Stimulated activated CD8-positive, alpha-beta memory T cell treated with anti-CD3 and anti-CD28 coated beads, Interleukin-15, amount 100 ng/mL, for 24 hours (primary cell): ENCODE results near the gene STAU1.
"Not testable (repeated sequence)": the region's sequence is repeated elsewhere in the genome, so short reads cannot be mapped to it uniquely, and the experiment has no call there.

Experiments
- DNase-seq: peaks from one replicate; pipeline ENCODE4 v3.0.0-alpha.2; 2020; ENCODE audit warnings: low read depth

STAU1 gene

DNA sequence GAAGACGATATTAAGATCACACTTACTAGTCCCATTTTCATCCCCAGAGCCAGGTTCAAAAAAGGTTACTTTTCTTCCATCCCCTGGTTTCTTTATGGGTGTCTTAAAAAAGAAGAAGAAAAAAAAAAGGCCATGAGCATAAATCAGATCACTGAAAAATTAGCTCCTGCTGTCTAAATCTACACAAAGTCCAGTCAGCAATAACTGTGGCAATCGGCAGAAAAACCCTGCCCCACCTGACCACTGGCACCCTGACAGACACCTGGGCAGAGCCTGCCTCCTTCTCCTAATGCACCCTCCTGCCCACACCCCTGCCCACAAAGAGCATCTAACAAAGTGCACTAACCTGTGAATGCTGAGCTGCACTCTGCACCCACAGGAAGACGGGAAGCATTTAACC, 69.8 kb downstream of the STAU1 start:
- DNase-seq: no peak

DNA sequence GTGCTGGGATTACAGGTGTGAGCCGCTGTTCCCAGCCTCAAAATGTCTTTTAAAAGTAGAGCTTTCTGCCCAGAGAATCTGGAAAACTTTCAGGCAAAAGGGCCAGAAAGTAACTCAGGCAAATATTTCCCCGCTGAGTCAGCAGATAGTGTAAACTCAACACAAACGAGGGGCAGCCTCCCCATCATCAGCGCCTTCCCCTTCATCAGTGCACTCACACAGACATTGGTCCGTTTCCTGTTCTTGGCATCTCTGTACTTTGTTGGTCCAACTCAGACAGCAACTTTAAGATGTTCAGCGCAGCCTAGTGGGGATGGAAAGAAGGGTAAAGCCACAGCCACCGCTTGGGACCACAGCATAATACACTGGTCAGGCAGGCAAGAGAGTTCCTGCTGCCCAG, 72.6 kb downstream of the STAU1 start:
- DNase-seq: no peak

DNA sequence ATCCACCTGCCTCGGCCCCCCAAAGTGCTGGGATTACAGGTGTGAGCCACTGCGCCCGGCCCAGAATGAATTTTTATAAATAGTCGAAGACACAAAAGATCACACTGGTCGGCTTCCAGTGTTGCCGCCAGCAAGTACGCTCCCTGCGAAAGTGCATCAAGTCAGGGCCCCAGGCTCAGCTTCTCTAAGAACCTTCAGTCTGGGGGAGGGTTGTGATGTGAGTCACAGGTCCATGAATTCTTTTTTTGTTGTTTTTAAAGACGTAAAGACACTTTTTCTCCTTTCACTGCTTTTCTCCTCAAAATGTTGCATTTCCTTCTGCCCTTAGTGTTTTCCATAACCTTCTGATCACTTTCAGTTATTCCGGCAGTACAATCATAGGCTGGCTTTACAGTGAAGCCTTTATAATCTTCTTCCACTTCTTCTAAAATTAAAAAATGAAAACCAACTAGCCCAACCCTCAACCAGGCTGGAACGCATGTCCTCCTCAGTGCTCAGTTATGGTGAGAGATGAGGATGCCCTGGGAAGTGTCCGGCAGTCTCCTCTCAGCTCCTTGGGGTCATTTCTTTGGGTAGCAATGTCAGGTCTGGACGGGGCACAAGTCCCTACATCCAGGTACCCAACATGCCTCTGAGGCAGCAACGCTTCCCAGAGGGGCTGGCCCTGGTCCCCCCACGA, 75.4 kb downstream of the STAU1 start:
- DNase-seq: no peak

DNA sequence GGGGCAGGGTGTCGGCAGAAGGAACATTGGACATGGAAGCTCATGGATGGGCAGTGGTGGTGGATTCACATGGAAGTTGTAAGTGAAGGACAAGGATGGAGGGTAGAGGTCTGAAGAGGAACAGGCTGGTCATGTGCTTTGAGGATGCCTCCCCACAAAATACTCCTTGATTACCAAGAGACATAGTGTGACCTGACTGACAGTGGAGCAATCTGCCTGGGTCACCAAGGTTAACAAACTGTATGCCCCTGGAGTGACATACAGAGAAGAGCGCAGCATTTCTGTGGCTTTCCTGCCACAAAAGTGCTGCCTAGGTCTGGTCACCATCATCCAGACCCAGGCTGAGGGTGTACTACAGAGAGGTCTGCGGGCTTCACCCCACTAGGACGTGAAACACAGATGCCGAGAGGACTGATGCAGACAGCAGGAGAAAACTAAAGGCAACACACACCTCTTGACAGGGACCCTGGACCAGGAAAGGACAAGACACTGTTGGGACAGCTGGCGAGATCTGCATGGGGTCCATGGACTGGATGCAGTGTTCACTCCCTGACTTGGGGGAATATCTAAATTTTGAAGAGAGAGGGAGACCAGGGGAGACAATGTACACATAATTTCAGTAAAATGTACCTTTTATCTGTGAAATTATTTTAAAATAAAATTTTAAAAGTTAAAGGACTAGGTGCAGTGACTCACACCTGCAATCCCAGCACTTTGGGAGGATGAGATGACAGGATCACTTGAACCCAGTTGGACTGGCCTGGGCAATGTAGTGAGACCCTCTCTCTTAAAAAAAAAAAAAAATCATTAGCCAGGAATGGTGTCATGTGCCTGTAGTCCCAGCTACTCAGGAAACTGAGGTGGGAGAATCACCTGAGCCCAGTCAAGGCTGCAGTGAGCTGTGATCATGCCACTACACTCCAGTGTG, 77.1 kb downstream of the STAU1 start:
- DNase-seq: no peak

DNA sequence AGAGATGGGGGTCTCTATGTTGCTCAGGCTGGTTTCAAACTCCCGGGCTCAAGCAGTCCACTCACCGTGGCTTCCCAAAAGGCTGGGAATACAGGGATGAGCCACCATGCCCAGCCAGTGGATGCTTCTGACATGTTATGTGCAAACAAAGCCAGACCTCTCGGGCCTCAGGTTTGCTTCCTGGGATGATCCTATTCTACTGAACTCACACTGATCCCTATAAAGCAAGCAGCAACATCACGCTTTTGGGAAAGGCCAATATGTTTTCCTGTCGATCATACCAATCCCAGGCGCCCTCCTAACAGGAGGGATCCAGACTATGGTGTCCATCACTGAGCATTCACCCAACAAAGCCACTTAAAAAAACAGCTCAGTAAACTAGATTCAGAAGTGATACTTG, 81.8 kb downstream of the STAU1 start:
- no peak for DNase-seq

DNA sequence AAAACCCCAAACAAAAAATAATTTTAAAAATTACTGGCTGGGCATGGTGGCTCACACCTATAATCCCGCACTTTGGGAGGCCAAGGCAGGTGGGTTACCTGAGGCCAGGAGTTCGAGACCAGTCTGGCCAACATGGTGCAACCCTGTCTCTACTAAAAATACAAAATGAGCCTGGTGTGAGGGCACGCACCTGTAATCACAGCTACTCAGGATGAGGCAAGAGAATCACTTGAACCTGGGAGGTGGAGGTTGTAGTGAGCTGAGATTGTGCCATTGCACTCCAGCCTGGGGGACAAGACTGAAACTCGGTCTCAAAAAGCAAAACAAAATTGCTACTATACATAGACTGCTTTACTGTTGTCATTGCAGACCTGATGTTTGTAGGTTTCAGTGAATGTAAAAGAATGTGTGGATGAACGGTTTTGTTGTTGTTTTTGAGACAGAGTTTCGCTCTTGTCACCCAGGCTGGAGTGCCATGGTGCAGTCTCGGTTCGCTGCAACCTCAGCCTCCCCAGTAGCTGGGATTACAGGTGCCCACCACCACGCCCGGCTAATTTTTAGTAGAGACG, 83.1 kb downstream of the STAU1 start:
- DNase-seq: not testable (repeated sequence)

DNA sequence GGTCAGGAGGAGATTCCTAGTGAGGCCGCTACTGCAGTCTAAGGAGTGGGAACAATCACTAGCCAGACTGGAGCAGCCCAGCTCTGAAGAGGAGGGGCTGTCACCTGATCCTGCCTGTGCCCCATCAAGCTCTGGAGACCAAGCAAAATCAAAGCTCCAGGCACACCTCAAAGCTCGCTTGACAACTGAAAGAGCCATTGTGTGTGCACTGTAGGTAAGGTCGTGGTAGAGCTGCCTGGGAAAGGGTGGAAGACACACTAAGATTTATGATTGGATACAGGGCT, 83.8 kb downstream of the STAU1 start:
- no peak for DNase-seq

DNA sequence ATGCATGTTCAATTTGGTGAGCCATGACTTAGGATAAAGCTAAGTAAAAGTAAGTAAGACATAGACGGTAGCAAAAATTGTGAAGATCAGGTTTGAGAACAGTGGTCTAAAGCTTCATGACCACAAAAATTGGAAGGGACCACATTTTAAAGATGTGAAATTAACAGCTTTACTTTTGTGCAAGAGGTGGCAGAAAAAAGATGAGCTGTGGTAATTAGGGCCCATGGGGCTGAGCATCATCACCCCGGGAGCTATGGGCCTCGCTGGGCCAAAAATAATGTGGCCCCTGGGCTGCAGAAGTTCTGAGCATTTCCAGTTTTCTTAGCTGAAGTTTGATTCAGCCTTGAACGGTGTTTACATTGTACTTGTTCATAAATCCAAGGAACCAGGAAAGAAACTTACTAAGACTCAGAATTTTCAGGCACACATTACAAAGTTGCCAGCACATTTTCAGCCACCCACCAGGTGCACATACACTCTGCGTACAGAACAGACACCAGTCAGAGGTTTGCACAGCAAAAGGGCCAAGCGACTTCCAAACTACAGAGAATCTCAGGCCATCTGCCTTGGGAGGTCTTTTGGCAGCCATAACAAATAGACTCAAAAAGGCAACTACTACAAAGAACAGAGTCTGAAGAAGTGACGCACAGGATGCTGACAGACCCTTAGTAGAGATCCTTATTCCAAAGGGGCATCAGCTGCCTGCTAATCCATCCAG, 84.3 kb downstream of the STAU1 start:
- no peak for DNase-seq

DNA sequence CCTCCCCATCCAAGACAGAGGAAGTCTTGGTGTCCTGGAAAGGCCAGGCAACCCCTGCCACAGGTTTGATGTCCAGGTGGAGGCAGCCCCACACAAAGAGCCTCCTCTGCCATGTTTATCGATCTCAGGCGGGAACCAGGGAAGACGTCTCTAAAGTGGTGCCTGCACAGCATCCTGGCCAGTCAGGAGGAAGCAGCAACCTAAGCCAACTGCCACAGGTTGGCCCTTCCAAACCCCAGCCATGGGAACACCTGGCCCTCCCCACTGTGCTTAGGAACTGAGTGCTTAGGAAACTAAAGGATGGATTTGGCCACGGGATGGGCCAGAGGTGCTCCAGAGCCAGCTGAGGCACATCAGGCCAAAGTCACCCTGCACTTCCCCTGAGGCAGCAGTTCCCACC, 85.1 kb downstream of the STAU1 start:
- DNase-seq: no peak

DNA sequence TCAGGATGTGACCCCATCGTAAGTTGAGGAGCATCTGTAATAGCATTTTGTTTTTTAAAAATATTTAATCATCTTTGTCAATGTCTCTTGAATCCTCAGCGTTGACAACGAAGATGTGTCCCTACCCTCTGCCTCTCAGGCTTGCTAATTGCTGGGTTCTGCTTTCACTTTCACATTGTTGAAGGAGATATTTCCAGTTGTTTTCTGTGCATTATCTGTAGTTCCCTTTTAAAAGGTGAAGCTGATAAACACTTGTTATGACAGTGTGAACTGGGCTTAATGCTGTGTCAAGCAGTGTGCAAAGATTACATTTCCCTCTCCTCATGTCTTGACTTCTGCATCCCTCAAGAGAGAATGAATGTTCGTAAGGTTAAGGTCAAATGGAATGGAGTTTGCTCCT, 87.2 kb downstream of the STAU1 start:
- DNase-seq: no peak

DNA sequence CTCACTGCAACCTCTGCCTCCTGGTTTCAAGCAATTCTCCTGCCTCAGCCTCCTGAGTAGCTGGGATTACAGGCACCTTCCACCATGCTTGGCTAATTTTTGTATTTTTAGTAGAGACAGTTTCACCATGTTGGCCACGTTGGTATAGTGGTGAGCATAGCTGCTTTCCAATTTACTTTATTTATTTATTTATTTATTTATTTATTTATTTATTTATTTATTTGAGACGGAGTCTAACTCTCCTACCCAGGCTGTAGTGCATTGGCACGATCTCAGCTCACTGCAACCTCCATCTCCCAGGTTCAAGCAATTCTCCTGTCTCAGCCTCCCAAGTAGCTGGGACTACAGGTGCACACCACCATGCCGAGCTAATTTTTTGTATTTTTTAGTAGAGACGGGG, 87.8 kb downstream of the STAU1 start:
- DNase-seq: not testable (repeated sequence)

DNA sequence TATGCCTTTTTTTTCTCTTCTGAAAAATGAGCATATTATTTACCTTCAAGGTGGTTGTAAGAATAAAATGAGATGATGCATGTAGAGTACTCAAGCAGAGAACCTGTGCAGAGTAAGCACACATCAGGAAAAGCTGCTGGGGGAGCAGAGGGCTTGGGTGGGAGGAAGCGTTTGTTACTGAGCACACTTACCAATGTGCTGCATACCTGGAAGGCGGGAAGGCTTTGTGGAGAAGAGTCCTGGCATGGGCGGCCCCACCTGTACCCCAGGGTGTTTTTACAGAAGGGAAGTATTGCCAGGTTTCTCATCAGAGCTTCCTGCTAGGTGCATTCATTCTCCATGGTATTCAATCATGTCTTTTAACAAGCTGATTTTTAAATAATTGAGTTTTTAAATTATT, 89.1 kb downstream of the STAU1 start:
- no peak for DNase-seq

DNA sequence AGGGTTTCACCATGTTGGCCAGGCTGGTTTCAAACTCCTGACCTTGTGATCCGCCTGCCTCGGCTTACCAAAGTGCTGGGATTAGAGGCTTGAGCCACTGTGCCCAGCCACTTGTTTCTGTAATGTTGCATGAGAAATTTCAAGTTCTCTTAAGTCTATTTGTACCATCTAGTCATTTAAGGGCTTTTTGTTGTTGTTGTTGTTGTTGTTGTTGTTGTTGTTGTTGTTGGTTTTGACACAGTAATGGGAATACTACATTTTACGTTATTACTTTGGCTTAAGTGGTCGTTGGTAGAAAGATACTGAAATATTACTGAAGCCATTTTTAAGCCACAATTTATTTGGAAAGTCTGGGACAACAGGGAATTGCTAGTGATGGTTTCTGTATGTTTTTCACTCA, 90.0 kb downstream of the STAU1 start:
- no peak for DNase-seq

DNA sequence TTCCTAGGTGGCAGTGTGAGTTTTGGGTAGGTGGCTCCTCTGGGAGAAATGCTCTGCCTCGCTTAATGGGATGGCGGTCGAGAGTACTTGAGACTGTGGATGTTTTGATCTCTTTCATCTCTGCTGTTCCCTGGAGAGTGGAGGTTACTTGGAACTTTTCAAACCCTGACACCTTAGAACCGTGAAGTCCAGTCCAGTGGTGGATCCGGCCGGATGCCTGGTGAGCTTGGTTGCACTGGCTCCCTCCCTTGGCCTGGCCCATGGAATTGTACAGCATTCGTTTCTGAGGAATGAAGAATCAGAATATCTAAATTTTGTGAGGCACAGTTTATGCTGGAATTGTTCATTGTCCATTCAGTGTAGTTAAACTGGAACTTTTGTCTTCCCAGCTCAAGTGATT, 91.0 kb downstream of the STAU1 start:
- DNase-seq: no peak

DNA sequence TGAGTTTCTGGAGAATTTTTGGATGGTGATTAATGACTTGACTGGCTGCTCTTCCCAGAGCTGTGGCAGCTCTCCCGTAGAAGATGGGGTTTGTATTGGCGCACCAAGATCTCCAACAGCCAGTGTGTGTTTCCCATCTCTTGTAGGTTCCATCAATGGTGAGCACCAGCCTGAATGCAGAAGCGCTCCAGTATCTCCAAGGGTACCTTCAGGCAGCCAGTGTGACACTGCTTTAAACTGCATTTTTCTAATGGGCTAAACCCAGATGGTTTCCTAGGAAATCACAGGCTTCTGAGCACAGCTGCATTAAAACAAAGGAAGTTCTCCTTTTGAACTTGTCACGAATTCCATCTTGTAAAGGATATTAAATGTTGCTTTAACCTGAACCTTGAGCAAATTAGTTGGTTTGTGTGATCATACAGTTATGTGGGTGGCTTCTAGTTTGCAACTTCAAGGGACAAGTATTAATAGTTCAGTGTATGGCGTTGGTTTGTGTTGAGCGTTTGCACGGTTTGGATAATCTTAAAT, 91.9 kb downstream of the STAU1 start:
- no peak for DNase-seq

DNA sequence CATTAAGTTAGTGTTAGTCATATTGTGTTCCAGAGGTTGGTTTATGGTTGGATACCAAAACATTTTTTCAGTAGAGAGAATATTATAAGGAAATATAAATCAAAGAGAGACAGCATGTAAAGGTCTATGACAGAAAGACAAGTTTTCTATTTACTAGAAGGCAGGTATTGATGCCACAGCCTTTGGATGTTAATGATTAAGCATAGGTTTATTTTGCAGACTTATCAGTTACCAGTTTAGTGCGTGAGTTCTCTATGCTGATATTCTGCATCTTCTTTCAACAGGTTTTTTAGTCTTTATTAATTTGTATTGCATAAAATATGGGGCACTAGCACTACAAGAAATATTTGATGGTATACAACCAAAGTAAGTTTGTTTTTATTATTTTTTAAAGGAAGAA, 96.4 kb downstream of the STAU1 start:
- no peak for DNase-seq

DNA sequence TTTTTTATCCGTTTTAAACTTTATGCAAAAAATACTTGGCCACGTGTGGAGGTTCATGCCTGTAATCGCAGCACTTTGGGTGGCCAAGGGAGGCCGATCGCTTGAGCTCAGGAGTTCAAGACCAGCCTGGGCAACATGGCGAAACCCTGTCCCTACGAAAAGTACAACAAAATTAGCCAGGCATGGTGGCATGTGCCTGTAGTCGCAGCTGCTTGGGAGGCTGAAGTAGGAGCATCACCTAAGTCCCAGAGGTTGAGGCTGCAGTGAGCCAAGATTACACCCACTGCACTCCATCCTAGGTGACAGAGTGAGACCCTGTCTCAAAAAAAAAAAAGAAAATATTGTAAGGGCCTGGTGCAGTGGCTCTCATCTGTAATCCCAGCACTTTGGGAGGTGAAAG, 97.0 kb downstream of the STAU1 start:
- no peak for DNase-seq

DNA sequence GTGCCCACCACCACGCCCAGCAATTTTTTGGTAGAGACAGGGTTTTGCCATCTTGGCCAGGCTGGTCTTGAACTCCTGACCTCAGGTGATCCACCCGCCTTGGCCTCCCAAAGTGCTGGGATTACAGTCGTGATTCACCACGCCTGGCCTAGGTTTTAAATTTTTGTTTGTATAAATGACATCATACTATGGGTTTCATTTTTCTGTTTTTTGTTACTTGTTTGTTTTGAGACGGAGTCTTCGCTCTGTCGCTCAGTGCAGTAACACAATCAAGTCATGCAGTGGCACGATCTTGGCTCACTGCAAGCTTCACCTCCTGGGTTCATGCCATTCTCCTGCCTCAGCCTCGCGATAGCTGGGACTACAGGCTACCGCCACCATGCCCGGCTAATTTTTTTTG, 105.8 kb downstream of the STAU1 start:
- DNase-seq: not testable (repeated sequence)

DNA sequence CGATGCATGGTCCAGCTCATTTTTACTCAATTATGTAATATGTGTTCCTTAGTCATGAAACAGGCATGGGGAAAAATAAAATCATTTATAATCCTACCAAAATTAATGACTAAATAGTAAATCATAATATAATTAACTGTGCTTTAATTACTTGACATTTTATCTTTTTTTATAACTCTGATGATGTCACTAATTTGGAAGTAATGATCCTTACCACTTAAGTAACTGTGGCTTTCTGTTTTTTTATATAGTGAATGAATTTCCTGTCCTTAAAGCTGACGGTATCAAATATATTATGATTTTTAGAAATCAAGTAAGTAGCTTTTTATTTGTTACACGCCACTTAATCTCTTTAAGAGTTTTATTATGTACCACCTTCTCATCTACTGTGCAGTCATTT, 109.8 kb downstream of the STAU1 start:
- no peak for DNase-seq

DNA sequence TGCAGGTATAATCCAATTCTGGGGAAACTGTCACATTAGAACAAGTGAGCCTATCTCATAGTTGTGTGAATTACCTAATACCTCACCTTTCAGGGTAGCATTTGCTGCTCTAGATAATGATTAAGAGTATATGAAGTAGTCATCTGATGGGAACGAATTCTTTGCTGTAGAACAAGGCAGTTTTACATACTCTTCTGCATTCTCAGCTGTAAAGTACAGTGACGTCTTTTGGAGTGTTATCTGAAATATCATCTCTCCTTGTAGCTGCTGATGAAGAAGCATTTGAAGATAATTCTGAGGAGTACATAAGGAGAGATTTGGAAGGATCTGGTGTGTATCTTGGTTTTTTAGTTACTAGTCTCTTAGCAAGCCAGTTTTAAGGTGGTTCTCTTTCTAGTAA, 113.6 kb downstream of the STAU1 start:
- DNase-seq: no peak
